K562 (cell line): Measurements from ENCODE around the gene SP100. TPM values are rescaled to one million over a fixed set of nuclear protein-coding genes. Genes with fewer than 3 reads are reported as not detected.

Experiments used
- DDX20 ChIP-seq: fragments of 450-650 bp; IDR thresholded peaks from 2 replicates; pipeline ENCODE4 v1.6.1; 2016; ENCODE audit warnings: missing genetic modification characterization, low read depth, mild to moderate bottlenecking, missing compliant biosample characterization, moderate library complexity
- RERE ChIP-seq: sonication (generic); formaldehyde crosslinking; IDR thresholded peaks from 2 replicates; pipeline ENCODE4 v1.8.0; 2023; ENCODE audit warnings: missing genetic modification reagents, mild to moderate bottlenecking, borderline replicate concordance
- SREBF1 ChIP-seq: fragments of 150-350 bp; IDR thresholded peaks from 2 replicates; pipeline ENCODE4 v1.6.1; 2014; ENCODE audit warnings: antibody characterized with exemption, low read depth, low read length, borderline replicate concordance
- ZNF232 ChIP-seq: sonication (generic); formaldehyde crosslinking; IDR thresholded peaks from 2 replicates; pipeline ENCODE4 v1.8.0; 2022; ENCODE audit warnings: mild to moderate bottlenecking, missing genetic modification reagents
- ZNF644 ChIP-seq: fragments of 200-800 bp; sonication (Bioruptor generic); IDR thresholded peaks from 2 replicates; pipeline ENCODE4 v1.6.1; 2016; ENCODE audit warnings: low read depth, missing genetic modification characterization, missing compliant biosample characterization
- ZNF77 ChIP-seq: fragments of 250-450 bp; sonication (Bioruptor Pico); IDR thresholded peaks from 2 replicates; pipeline ENCODE4 v1.5.0; 2020
- polyA plus RNA-seq, 8 experiments: library from polyadenylated mRNA; depleted of rRNA in 4 of 8; stranded (reverse) in 5 of 8; unstranded in 3 of 8; fragments of >200 nt; fragmentation: Nextera tagmentation in 2 of 8; fragmentation: Illumina TruSeq in 1 of 8; extraction: Ambion mirVana in 2 of 8; extraction: Trizol in 1 of 8; gene quantifications; 2 replicates each; pipeline versions ENCODE4 v1.2.1 to v1.2.3, GENCODE V29; 2011 to 2014; ENCODE audit warnings: inconsistent platforms in 1 of 8, missing spikeins in 1 of 8
- total RNA-seq, 7 experiments: library from RNA; depleted of rRNA in 6 of 7; stranded (reverse); fragments of >200 nt in 6 of 7; fragmentation: Illumina TruSeq in 2 of 7; extraction: Trizol in 2 of 7; gene quantifications; 2 replicates each; pipeline versions ENCODE4 v1.2.1 to v1.2.3, GENCODE V29; 2011 to 2021; ENCODE audit warnings: low replicate concordance in 1 of 7

Gene SP100
- total and polyA plus RNA-seq, 9 of the 15 experiments (the other 6 are each of a cell fraction or from before 2014, with no cell fraction given) = 19.2 to 39.2 (median 34.6) TPM

GRCh38 chr2:230384986-230385385 is 31.0 kb upstream of the SP100 start (continued):
- no peak for TF ChIP-seq RERE (CRISPR knock-in tag)
- TF ChIP-seq ZNF644 (tag) = no peak
- TF ChIP-seq SREBF1 = no peak
- TF ChIP-seq ZNF232 = no peak
- TF ChIP-seq DDX20 (tag) = no peak
- no peak for TF ChIP-seq ZNF77
